ENCODE results near the gene POMP. TPM values are rescaled to one million over a fixed set of nuclear protein-coding genes. Genes with fewer than 3 reads are reported as not detected.

POMP gene
- total RNA-seq, 1 donor from 2014 or later: 23.8 TPM

DNA sequence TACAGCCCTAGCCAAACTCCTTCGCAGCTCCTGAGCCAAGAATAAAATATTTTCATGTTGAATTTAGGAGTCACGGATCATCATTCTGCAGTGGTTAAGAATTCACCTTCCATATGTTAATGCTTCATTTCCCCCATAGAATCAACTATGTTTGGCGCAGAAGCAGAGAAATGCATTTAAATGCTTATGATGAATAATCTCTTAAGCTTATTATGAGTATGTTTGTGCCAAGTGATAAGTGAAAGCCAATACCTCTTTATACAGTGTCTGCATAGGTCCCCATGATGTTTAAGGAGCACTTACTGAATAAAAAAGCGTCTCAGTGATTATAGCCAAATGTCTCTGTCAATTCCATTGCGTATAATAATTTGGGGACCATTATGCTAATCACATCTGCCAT lies 32.7 kb upstream of the POMP start:
- intact Hi-C loops (cut with DNase I): no loop called here
- no peaks in the 10 kb centered on the region for H3K9me3 ChIP-seq
- no peaks in the 10 kb centered on the region for H3K4me1 ChIP-seq
- no peaks in the 10 kb centered on the region for H3K36me3 ChIP-seq
- TF ChIP-seq POLR2A (IDR thresholded peaks at IDR 0.05): no peak
- TF ChIP-seq POLR2AphosphoS5 (IDR thresholded peaks at IDR 0.05; ENCODE audit: insufficient read depth in 1 of 2, low read depth in 1 of 2): no peak
- TF ChIP-seq, protein P1, sequence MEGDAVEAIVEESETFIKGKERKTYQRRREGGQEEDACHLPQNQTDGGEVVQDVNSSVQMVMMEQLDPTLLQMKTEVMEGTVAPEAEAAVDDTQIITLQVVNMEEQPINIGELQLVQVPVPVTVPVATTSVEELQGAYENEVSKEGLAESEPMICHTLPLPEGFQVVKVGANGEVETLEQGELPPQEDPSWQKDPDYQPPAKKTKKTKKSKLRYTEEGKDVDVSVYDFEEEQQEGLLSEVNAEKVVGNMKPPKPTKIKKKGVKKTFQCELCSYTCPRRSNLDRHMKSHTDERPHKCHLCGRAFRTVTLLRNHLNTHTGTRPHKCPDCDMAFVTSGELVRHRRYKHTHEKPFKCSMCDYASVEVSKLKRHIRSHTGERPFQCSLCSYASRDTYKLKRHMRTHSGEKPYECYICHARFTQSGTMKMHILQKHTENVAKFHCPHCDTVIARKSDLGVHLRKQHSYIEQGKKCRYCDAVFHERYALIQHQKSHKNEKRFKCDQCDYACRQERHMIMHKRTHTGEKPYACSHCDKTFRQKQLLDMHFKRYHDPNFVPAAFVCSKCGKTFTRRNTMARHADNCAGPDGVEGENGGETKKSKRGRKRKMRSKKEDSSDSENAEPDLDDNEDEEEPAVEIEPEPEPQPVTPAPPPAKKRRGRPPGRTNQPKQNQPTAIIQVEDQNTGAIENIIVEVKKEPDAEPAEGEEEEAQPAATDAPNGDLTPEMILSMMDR (IDR thresholded peaks at IDR 0.05): no peak
- no peaks in the 10 kb centered on the region for H3K27me3 ChIP-seq
- DNase-seq (ENCODE audit: extremely low spot score in 2 of 2): no peak
- H3K4me3 ChIP-seq: no peak overlapping the region
- H3K27ac ChIP-seq: no peak overlapping the region

DNA sequence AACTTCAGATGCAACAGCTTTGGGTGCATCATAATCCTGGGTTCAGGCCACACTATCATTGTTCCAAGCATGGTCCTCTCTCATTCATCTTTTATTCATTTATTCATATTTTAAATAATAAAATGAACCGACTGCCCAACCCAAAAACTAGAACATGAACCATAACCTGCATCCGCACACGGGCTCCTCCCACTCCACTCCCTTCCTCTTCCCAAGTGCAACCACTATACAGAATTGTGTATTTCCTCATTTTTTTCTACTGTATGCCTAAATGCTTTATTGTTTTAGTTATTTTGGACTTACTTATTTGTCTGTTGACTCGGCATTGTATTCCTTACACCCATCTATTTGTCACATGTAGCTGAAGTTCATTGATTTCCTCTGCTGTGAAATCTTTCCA lies 30.7 kb upstream of the POMP start:
- H3K27me3 ChIP-seq: no peaks in the 10 kb centered on the region
- intact Hi-C loops (cut with DNase I): no loop called here

DNA sequence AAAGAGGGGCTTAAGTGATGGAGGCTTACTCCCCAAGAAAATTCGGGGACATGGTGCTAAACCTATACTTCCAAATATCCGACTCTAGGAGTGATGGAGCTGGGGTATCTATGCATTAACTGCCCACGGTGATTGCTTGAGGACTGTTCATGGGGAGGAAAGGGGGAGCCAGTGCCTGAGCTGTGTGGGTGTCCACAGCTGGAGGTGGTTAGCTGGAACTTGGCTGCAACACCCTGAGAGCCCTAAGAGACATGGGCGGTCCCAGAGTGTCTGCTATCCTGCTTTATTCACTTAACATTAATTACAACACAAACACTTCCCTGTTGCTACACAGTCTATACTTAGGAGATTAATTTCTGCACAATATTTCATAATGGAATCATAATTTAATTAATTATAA lies 28.1 kb upstream of the POMP start:
- H3K4me3 ChIP-seq: no peak overlapping the region
- TF ChIP-seq POLR2AphosphoS5 (IDR thresholded peaks at IDR 0.05; ENCODE audit: insufficient read depth in 1 of 2, low read depth in 1 of 2) (no peak), POLR2A (IDR thresholded peaks at IDR 0.05) (no peak)
- TF ChIP-seq, protein P1 (IDR thresholded peaks at IDR 0.05): no peak
- no peak for DNase-seq (ENCODE audit: extremely low spot score in 2 of 2)
- H3K27ac ChIP-seq: no peak overlapping the region
- no peaks in the 10 kb centered on the region for H3K36me3 ChIP-seq
- no peaks in the 10 kb centered on the region for H3K4me1 ChIP-seq
- intact Hi-C loops (cut with DNase I): no loop called here
- H3K9me3 ChIP-seq: no peaks in the 10 kb centered on the region
- H3K27me3 ChIP-seq: no peaks in the 10 kb centered on the region

More for the DNA sequence above, 30.7 kb upstream of the POMP start:
- H3K4me3 ChIP-seq: no peak overlapping the region
- TF ChIP-seq, protein P1 (IDR thresholded peaks at IDR 0.05): no peak
- no peak for TF ChIP-seq POLR2A (IDR thresholded peaks at IDR 0.05)
- TF ChIP-seq POLR2AphosphoS5 (IDR thresholded peaks at IDR 0.05; ENCODE audit: insufficient read depth in 1 of 2, low read depth in 1 of 2): no peak
- H3K36me3 ChIP-seq: no peaks in the 10 kb centered on the region
- H3K4me1 ChIP-seq: no peaks in the 10 kb centered on the region
- no peak overlapping the region for H3K27ac ChIP-seq
- no peak for DNase-seq (ENCODE audit: extremely low spot score in 2 of 2)
- no peaks in the 10 kb centered on the region for H3K9me3 ChIP-seq

DNA sequence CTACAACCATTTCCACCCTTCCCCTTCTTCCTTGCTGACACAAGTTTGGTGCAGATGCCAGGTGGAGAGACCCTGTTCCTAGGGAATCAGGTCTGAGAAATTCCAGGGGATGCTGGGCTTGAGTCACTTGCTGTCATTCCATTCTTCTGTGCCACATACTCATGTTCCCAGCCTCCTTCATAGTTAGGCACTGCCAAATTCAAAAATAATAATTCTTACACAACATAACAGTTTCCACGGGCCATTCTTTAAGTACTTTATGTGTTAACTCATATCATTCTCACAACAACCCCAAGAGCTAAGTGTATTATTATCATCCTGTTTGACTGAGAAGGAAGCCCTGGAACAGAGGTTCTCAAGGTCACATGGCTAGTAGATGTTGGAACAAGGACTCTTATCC lies 27.1 kb upstream of the POMP start:
- no peaks in the 10 kb centered on the region for H3K27me3 ChIP-seq
- no peak for TF ChIP-seq POLR2A (IDR thresholded peaks at IDR 0.05)
- TF ChIP-seq, protein P1 (IDR thresholded peaks at IDR 0.05): no peak
- no peak for TF ChIP-seq POLR2AphosphoS5 (IDR thresholded peaks at IDR 0.05; ENCODE audit: insufficient read depth in 1 of 2, low read depth in 1 of 2)
- no peak overlapping the region for H3K4me3 ChIP-seq
- DNase-seq (ENCODE audit: extremely low spot score in 2 of 2): no peak
- no peaks in the 10 kb centered on the region for H3K36me3 ChIP-seq
- intact Hi-C loops (cut with DNase I): no loop called here
- H3K9me3 ChIP-seq: no peaks in the 10 kb centered on the region
- no peaks in the 10 kb centered on the region for H3K4me1 ChIP-seq
- no peak overlapping the region for H3K27ac ChIP-seq

DNA sequence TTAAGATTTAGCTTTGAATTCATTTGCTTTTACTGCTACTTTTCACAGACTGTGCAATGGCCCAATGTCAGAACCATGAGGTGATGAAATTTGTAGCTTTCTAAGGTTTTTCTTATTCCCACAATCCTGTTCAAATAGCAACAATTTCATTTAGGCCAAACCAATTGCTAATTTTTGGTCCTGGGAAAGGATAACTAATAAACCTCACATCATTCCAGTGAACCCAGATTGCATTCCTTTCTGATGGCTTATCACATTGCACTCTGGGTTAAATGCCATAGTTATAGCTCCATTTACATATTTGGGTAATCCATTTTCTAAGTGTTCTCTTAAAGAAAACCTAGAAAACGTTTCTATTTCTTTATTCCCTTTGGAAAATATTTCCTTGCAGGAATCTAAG lies 22.9 kb upstream of the POMP start:
- DNase-seq (ENCODE audit: extremely low spot score in 2 of 2): no peak
- TF ChIP-seq, protein P1 (IDR thresholded peaks at IDR 0.05): no peak
- no peak for TF ChIP-seq POLR2AphosphoS5 (IDR thresholded peaks at IDR 0.05; ENCODE audit: insufficient read depth in 1 of 2, low read depth in 1 of 2)
- TF ChIP-seq POLR2A (IDR thresholded peaks at IDR 0.05): no peak
- H3K27me3 ChIP-seq: no peaks in the 10 kb centered on the region

More for the DNA sequence above, 22.9 kb upstream of the POMP start:
- no peak overlapping the region for H3K4me3 ChIP-seq
- intact Hi-C loops (cut with DNase I): no loop called here
- H3K4me1 ChIP-seq: no peaks in the 10 kb centered on the region
- H3K27ac ChIP-seq: no peak overlapping the region
- H3K9me3 ChIP-seq: no peaks in the 10 kb centered on the region
- H3K36me3 ChIP-seq: no peaks in the 10 kb centered on the region

Measured in vagina (tissue), 2 donors.